Tibial artery (tissue), 4 donors: ENCODE data around the gene FBXL17.

ENCODE experiments used
- DNase-seq, 2 donors: peaks; one replicate each; pipeline ENCODE4 v3.0.0-alpha.2; 2019
- H3K27ac ChIP-seq, 2 donors: fragments of 200-600 bp; sonication (generic) in 1 of 2; 1 replicate in 1 of 2; 2 replicates in 1 of 2; pipeline ENCODE4 v1.5.1; 2018 to 2019; ENCODE audit warnings: mild to moderate bottlenecking in 1 of 2
- H3K27me3 ChIP-seq, 2 donors: fragments of 200-600 bp; sonication (generic) in 1 of 2; one replicate each; pipeline versions ENCODE4 v1.5.1 to v1.6.0; 2016 to 2019
- H3K36me3 ChIP-seq, 3 donors: fragments of 200-600 bp; sonication (generic) in 2 of 3; one replicate each; pipeline ENCODE4 v1.5.1; 2016 to 2019; ENCODE audit warnings: mild to moderate bottlenecking in 2 of 3
- H3K4me1 ChIP-seq, 4 donors: fragments of 200-600 bp; sonication (generic) in 2 of 4; 1 replicate in 3 of 4; 2 replicates in 1 of 4; pipeline ENCODE4 v1.5.1; 2016 to 2019
- H3K4me3 ChIP-seq, 2 donors: fragments of 200-600 bp; sonication (generic) in 1 of 2; 1 replicate in 1 of 2; 2 replicates in 1 of 2; pipeline ENCODE4 v1.5.1; 2018 to 2019; ENCODE audit warnings: mild to moderate bottlenecking in 2 of 2
- H3K9me3 ChIP-seq, 3 donors: fragments of 200-600 bp; sonication (generic) in 1 of 3; one replicate each; pipeline ENCODE4 v1.5.1; 2016 to 2019
- intact Hi-C: fragments of 100-400 bp; cut with DNase I; formaldehyde crosslinking; loops from one replicate; pipeline ENCODE4 v1.15.0; 2023; ENCODE audit warnings: low total_unique reads
- TF ChIP-seq, protein P1 (sequence below), 2 experiments: fragments of 200-600 bp in 1 of 2; fragments of 450-650 bp in 1 of 2; IDR thresholded peaks; one replicate each; pipeline ENCODE4 v1.5.1; 2017 to 2019; ENCODE audit warnings: antibody characterized with exemption in 2 of 2, mild to moderate bottlenecking in 1 of 2, moderate library complexity in 1 of 2

Gene FBXL17

GRCh38 chr5:108141676-108142075 lies 240.2 kb downstream of the FBXL17 start:
- H3K27me3 ChIP-seq = no peaks in the 10 kb centered on the region
- H3K4me1 ChIP-seq = peaks cover 0 to 34% (median 3%) of the 10 kb centered on the region in 4 donors
- no peak overlapping the region for H3K4me3 ChIP-seq
- TF ChIP-seq, protein P1, sequence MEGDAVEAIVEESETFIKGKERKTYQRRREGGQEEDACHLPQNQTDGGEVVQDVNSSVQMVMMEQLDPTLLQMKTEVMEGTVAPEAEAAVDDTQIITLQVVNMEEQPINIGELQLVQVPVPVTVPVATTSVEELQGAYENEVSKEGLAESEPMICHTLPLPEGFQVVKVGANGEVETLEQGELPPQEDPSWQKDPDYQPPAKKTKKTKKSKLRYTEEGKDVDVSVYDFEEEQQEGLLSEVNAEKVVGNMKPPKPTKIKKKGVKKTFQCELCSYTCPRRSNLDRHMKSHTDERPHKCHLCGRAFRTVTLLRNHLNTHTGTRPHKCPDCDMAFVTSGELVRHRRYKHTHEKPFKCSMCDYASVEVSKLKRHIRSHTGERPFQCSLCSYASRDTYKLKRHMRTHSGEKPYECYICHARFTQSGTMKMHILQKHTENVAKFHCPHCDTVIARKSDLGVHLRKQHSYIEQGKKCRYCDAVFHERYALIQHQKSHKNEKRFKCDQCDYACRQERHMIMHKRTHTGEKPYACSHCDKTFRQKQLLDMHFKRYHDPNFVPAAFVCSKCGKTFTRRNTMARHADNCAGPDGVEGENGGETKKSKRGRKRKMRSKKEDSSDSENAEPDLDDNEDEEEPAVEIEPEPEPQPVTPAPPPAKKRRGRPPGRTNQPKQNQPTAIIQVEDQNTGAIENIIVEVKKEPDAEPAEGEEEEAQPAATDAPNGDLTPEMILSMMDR (IDR thresholded peaks at IDR 0.05) = no peak
- intact Hi-C loops = no loop called here
- no peak for DNase-seq
- H3K9me3 ChIP-seq = no peaks in the 10 kb centered on the region
- H3K36me3 ChIP-seq = no peaks in the 10 kb centered on the region
- no peak overlapping the region for H3K27ac ChIP-seq

DNA sequence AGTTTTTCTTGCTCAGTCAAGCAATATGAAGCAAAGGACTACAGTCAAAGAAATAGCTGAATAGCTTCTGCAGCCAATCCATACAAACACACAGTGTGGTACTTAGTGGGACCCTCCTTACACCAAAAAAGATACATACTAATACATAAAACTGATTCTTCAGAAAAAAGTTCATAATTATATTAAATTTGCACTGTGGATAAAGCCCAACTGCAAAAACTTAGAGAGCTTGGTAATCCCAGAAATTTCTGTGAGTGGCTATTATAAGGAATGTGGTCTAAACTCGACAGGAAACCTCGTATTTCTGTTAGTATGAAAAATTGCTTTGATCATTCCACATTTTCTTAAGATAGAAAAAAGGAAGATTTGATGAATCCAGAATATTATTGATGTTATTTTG lies 245.4 kb downstream of the FBXL17 start:
- intact Hi-C loops = no loop called here
- Histone ChIP-seq H3K9me3 (no peaks in the 10 kb centered on the region), H3K4me3 (no peak overlapping the region), H3K4me1 (peaks cover 0 to 10% (median 3%) of the 10 kb centered on the region in 4 donors), H3K36me3 (no peaks in the 10 kb centered on the region), H3K27me3 (no peaks in the 10 kb centered on the region), H3K27ac (no peak overlapping the region)
- TF ChIP-seq, protein P1 (IDR thresholded peaks at IDR 0.05) = no peak
- no peak for DNase-seq

DNA sequence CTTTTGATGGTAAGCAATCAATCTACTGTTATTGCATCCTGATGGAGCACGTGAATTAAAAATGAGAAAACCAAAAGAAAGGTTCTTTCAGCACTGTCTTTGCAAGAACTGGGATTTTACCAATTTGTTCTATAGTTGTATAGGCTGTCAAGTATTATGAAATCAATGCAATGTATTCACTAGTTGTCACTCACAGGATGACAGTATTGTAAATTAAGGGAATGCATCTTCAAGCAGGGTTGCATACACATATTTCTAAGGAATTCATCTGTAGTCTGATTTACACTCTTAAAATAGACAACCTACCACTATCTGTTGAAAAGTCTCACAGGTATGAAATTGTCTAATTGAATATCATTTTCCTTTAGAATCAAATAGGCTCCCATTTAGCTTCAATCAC lies 252.8 kb downstream of the FBXL17 start:
- no peak overlapping the region for H3K27ac ChIP-seq
- H3K9me3 ChIP-seq = no peaks in the 10 kb centered on the region
- DNase-seq = no peak
- no peaks in the 10 kb centered on the region for H3K4me1 ChIP-seq
- H3K36me3 ChIP-seq = no peaks in the 10 kb centered on the region
- TF ChIP-seq, protein P1 (IDR thresholded peaks at IDR 0.05) = no peak
- H3K27me3 ChIP-seq = no peaks in the 10 kb centered on the region
- no peak overlapping the region for H3K4me3 ChIP-seq
- intact Hi-C loops = no loop called here

DNA sequence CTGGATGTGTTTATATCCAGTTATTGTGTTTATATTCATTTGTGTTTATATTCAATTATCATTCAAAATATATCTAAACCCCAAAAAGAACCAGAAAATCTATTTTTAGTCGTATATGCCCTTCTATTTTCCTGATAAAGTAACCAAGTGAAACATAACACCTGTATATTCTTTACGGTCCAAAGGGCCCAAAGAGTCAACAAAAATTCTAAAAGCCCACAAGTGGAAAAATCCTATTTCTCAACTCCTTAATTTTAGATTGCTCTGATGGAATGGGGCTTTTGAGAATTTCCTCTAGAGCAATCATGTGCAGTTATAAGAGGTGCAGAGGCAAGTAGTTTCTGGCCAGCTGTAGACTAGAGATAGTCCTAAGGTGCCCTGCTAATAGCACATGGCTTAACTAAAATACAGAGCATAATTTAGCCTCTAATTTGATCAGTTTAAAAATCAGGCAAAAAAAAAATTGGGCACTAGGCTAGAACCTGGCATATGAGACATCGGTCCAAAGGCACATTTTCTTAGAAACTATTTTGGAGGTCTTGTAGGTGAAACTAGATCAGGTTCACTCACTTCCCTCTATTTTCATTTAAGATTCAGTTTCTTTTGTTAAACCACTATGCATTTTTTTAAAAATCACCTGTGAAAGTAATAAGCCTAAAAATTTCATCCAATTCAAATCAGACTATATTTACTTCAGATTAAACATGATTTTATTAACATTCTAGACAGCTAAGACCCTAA lies 256.0 kb downstream of the FBXL17 start:
- DNase-seq = no peak
- Histone ChIP-seq H3K4me3 (no peak overlapping the region), H3K36me3 (no peaks in the 10 kb centered on the region), H3K9me3 (no peaks in the 10 kb centered on the region), H3K27me3 (no peaks in the 10 kb centered on the region), H3K27ac (no peak overlapping the region), H3K4me1 (peaks cover 0 to 2% (median 0%) of the 10 kb centered on the region in 4 donors)
- TF ChIP-seq, protein P1 (IDR thresholded peaks at IDR 0.05) = no peak
- intact Hi-C loops = no loop called here

DNA sequence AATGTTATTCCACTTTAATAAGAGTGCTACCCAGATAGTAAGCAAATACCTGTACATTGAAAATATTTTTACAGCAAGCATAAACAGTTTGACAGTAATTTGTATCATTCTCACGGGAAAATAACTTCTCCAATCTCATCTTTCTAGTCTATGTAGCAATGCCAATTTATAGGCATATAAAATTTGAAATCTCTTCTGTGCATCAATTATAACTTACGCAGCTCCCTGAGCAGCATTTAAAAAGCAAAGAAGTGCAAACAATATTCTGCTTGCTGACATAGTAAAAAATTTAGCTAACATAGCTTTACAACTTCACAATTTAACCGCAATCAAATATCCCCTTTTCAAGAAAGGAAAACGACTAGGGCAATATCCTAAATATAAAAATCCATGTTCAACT lies 257.3 kb downstream of the FBXL17 start:
- Histone ChIP-seq H3K9me3 (no peaks in the 10 kb centered on the region), H3K4me3 (no peak overlapping the region), H3K27ac (no peak overlapping the region), H3K27me3 (no peaks in the 10 kb centered on the region), H3K4me1 (peaks cover 0 to 2% (median 0%) of the 10 kb centered on the region in 4 donors), H3K36me3 (peaks cover 0 to 3% (median 0%) of the 10 kb centered on the region in 3 donors)
- no peak for DNase-seq
- TF ChIP-seq, protein P1 (IDR thresholded peaks at IDR 0.05) = no peak
- intact Hi-C loops = no loop called here
